Astrocyte (in vitro differentiated cells and primary cell): ENCODE data around the gene USP9X.

Experiments
- CTCF ChIP-seq: IDR thresholded peaks from 2 replicates; pipeline ENCODE4 v1.5.1; 2011; ENCODE audit warnings: low read depth, mild to moderate bottlenecking, inconsistent platforms, low read length, moderate library complexity; ENCODE audit not compliant: insufficient read depth
- EZH2 ChIP-seq: IDR thresholded peaks from 2 replicates; pipeline ENCODE4 v1.6.1; 2012; ENCODE audit warnings: mild to moderate bottlenecking, low read length, inconsistent platforms; ENCODE audit not compliant: insufficient read depth

GRCh38 chrX:41276661-41277506, 191.6 kb downstream of the USP9X start:
- TF ChIP-seq CTCF (no peak), EZH2 (no peak)
